RPMI7951 (cell line): ENCODE results near the gene DLL4. TPM values are rescaled to one million over a fixed set of nuclear protein-coding genes. Genes with fewer than 3 reads are reported as not detected.

Experiments
- total RNA-seq: library from RNA; depleted of rRNA; stranded (reverse); fragments of >200 nt; shearing (Covaris generic); gene quantifications from 2 replicates; pipeline ENCODE4 v1.2.3, GENCODE V29; 2014; rRNA removed

Gene DLL4
- total RNA-seq, 1 experiment from 2014 or later: 2.6 TPM

Other genes starting within 250 kb of the DLL4 start
- 13.8 and 15.7 TPM in 2 replicates for gene RAD51, start 234.2 kb upstream of the DLL4 start, total RNA-seq
- gene RMDN3, start 174.1 kb upstream of the DLL4 start, total RNA-seq: 13.6 and 17.0 TPM in 2 replicates
- 4.6 and 6.1 TPM in 2 replicates for gene GCHFR, start 165.3 kb upstream of the DLL4 start, total RNA-seq
- gene C15orf62, start 159.4 kb upstream of the DLL4 start, total RNA-seq: not detected in 2 replicates
- gene ZFYVE19, start 122.3 kb upstream of the DLL4 start, total RNA-seq: 38.3 and 54.4 TPM in 2 replicates
- 36.3 and 36.9 TPM in 2 replicates for gene DNAJC17, start 121.9 kb upstream of the DLL4 start, total RNA-seq
- not detected in 2 replicates for gene PPP1R14D, start 100.6 kb upstream of the DLL4 start, total RNA-seq
- not detected in 2 replicates for gene SPINT1, start 85.3 kb upstream of the DLL4 start, total RNA-seq
- 0.12 and 0.20 TPM in 2 replicates for gene RHOV, start 55.1 kb upstream of the DLL4 start, total RNA-seq
- 14.9 and 18.4 TPM in 2 replicates for gene VPS18, start 34.9 kb upstream of the DLL4 start, total RNA-seq
- gene CHAC1, start 24.1 kb downstream of the DLL4 start, total RNA-seq: 6.8 and 9.5 TPM in 2 replicates
- gene INO80, start 186.9 kb downstream of the DLL4 start, total RNA-seq: 11.7 and 14.2 TPM in 2 replicates